GM10248 (cell line): ENCODE measurements around the gene MAN2B2.

ENCODE experiments used
- CTCF ChIA-PET: fragments of 300-600 bp; sonication (Branson Sonifier 250); formaldehyde crosslinking; extraction: SDS; loops from one replicate; lab custom pipeline; 2021; ENCODE audit warnings: antibody characterized with exemption; lab: Yijun Ruan, JAX
- POLR2A ChIA-PET: fragments of 350-650 bp; sonication (Branson Sonifier 250); formaldehyde crosslinking; extraction: SDS; loops from one replicate; lab custom pipeline; 2020; ENCODE audit warnings: antibody characterized with exemption; lab: Yijun Ruan, JAX
- DNase-seq: peaks from one replicate; pipeline ENCODE4 v3.0.0; 2012; ENCODE audit errors: extremely low spot score
- TF ChIP-seq, protein P1 (sequence below): IDR thresholded peaks from 2 replicates; pipeline ENCODE4 v1.5.1; 2012; ENCODE audit warnings: mild to moderate bottlenecking, low read depth; ENCODE audit errors: extremely low read depth, missing control alignments, control extremely low read depth

The MAN2B2 gene

GRCh38 chr4:6563935-6564645, 10.9 kb upstream of the MAN2B2 start:
- TF ChIP-seq, protein P1, sequence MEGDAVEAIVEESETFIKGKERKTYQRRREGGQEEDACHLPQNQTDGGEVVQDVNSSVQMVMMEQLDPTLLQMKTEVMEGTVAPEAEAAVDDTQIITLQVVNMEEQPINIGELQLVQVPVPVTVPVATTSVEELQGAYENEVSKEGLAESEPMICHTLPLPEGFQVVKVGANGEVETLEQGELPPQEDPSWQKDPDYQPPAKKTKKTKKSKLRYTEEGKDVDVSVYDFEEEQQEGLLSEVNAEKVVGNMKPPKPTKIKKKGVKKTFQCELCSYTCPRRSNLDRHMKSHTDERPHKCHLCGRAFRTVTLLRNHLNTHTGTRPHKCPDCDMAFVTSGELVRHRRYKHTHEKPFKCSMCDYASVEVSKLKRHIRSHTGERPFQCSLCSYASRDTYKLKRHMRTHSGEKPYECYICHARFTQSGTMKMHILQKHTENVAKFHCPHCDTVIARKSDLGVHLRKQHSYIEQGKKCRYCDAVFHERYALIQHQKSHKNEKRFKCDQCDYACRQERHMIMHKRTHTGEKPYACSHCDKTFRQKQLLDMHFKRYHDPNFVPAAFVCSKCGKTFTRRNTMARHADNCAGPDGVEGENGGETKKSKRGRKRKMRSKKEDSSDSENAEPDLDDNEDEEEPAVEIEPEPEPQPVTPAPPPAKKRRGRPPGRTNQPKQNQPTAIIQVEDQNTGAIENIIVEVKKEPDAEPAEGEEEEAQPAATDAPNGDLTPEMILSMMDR: no peak
- no peak for DNase-seq
- POLR2A ChIA-PET: no interaction called here
- CTCF ChIA-PET: no interaction called here

GRCh38 chr4:6565691-6566390, 9.1 kb upstream of the MAN2B2 start:
- POLR2A ChIA-PET: no interaction called here
- DNase-seq: no peak
- CTCF ChIA-PET: no interaction called here
- TF ChIP-seq, protein P1: no peak

DNA sequence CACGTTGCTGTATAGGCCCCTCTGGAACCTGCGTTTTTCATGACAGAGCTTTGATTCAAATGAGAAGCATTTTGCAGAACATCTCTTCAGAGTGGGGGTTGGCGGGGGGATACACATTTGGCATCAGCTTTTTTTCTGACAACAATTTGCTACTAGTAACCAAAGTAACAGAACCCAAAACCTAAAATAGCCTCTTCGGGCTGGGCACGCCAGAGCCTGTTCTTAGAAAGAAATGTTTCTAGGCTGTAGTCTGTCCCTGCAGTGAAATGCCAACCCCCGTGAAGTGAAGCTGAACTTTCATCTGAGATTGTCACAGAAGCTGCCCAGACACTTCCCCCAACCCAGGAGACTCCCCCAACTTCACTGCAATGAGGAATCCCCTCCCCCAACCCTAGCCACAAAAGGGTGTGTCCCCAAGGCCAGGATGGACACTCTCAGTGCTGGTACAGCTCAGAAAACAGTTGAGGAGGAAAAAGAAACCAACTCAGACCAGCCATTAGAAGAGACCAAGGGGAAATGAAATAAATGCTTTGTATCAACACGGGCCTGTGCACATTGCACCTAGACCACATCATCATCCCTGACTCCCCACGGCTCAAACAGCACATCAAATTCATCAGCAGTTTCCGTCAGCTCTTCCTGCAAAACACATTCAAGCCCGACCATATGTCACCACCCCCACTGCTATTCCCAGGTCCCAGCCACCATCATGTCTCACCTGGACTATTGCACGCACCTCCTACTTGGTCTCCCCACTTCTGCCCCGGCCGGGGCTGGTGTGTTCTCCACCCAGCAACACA, 8.4 kb upstream of the MAN2B2 start:
- DNase-seq: no peak
- CTCF ChIA-PET: interaction anchor here (1.5 kb wide), 1 partner anchor 20 kb away, joined by 3 read pairs; no protein-coding TSS in a partner anchor
- POLR2A ChIA-PET: no interaction called here
- TF ChIP-seq, protein P1: no peak

- TF ChIP-seq, protein P1: no peak
- ChIA-PET POLR2A (no interaction called here), CTCF (interaction anchor here (1.5 kb wide), 1 partner anchor 21 kb away, joined by 3 read pairs; no protein-coding TSS in a partner anchor)
- DNase-seq: no peak
Observed at GRCh38 chr4:6567218-6567617, 7.8 kb upstream of the MAN2B2 start.

DNA sequence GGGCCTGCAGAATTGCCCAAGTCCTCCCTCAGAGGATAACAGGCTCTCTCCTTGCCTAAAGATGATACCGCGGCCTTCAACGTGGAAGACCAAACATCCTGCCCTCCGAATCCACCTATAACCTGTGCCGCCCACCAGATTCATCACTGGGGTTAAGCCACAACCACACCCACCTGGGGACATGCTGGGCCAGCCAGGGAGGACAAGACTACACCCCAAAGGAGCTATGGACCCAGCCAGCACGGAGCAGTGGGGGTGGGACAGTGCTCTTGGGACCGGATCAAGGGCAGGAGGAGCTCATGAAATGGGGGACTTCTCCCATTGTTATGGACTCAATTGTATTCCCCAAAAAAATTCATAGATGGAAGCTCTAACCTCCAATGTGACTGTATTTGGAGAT, 6.8 kb upstream of the MAN2B2 start:
- ChIA-PET CTCF (interaction anchor here (1.6 kb wide), 1 partner anchor 9 kb away, joined by 4 read pairs; no protein-coding TSS in a partner anchor), POLR2A (no interaction called here)
- no peak for DNase-seq
- TF ChIP-seq, protein P1: no peak

DNA sequence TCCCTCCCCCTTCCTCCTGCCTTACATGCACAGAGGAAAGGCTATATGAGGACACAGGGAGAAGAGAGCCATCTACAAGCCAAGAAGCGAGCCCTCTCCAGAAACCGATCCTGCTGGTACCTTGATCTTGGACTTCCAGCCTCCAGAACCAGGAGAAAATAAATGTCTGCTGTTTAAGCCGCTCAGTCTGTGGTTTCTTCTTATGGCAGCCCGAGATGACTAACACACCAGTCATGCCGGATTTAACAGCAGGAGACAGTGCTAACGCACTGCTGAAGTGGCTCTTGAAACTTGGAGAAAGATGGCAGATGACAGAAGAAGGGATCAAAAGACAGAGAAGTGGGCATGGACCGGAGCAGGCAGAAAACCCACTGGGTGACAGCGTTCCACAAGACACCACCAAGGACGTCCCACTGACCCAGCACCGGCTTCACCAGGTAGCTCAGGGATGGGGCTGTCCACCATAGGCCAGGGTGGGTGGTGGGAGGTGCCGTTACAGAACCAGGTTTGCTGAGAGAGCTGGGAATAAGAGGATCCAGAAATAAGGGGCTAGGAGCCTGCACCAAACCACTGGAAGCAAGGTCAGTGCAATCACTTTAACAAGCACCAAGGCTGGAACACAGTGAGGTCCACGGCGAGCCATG, 6.2 kb upstream of the MAN2B2 start:
- POLR2A ChIA-PET: no interaction called here
- CTCF ChIA-PET: interaction anchor here (1.6 kb wide), 1 partner anchor 9 kb away, joined by 4 read pairs; no protein-coding TSS in a partner anchor
- no peak for DNase-seq
- TF ChIP-seq, protein P1: no peak
